Measurements from ENCODE around the gene PCNP. TPM values are rescaled to one million over a fixed set of nuclear protein-coding genes. Genes with fewer than 3 reads are reported as not detected.

Gene PCNP
- polyA plus RNA-seq, 1 donor (not counting 4 experiments of a cell fraction or from before 2014, with no cell fraction given) = 97.8 TPM

- H3K79me2 ChIP-seq (ENCODE audit: control insufficient read depth, insufficient read depth, low read length) = no peaks in the 10 kb centered on the region
- H3K4me2 ChIP-seq (ENCODE audit: control insufficient read depth, extremely low read depth, insufficient read depth, low read depth, low read length) = no peak overlapping the region
- H3K9me3 ChIP-seq (ENCODE audit: control insufficient read depth, low read depth, low read length) = no peaks in the 10 kb centered on the region
- H3K36me3 ChIP-seq (ENCODE audit: control insufficient read depth in 2 of 2, extremely low read depth in 1 of 2, insufficient read depth in 2 of 2, low read length in 2 of 2) = no peaks in the 10 kb centered on the region
- no peaks in the 10 kb centered on the region for H3K9me1 ChIP-seq (ENCODE audit: control insufficient read depth, extremely low read depth, insufficient read depth, low read length)
- H3K4me3 ChIP-seq (ENCODE audit: control insufficient read depth in 2 of 3, extremely low read depth in 1 of 3, insufficient read depth in 2 of 3, low read depth in 1 of 3, low read length in 3 of 3) = no peak overlapping the region
- no peak overlapping the region for H3K27ac ChIP-seq (ENCODE audit: control insufficient read depth, insufficient read depth, low read length)
- no peaks in the 10 kb centered on the region for H3K4me1 ChIP-seq (ENCODE audit: control insufficient read depth, extremely low read depth, insufficient read depth, low read length)
- TF ChIP-seq EZH2 (IDR thresholded peaks at IDR 0.05; ENCODE audit: low read length) = no peak
- TF ChIP-seq CTCF (optimal IDR thresholded peaks at IDR 0.05 in 1 of 3, IDR thresholded peaks at IDR 0.05 in 1 of 3, conservative IDR thresholded peaks at IDR 0.05 in 1 of 3; ENCODE audit: extremely low read depth in 1 of 3, insufficient read depth in 2 of 3, low read length in 3 of 3) = no peak
- no peak overlapping the region for H3K9ac ChIP-seq (ENCODE audit: control insufficient read depth, extremely low read depth, insufficient read depth, low read length)
- no peak overlapping the region for H2AFZ ChIP-seq (ENCODE audit: control insufficient read depth, low read length)
- DNase-seq (ENCODE audit: low read depth, low spot score) = no peak
- H4K20me1 ChIP-seq (ENCODE audit: control insufficient read depth, extremely low read depth, insufficient read depth, low read length) = no peaks in the 10 kb centered on the region
- FAIRE-seq = no peak
- dilution Hi-C loops (cut with MboI; ENCODE audit: extremely low pct_ligation_motif_present, low sequenced_read_pairs) = no loop called here
- H3K27me3 ChIP-seq (ENCODE audit: control insufficient read depth, extremely low read depth, insufficient read depth, low read length) = no peaks in the 10 kb centered on the region
Observed at GRCh38 chr3:101617478-101617877, 43.5 kb downstream of the PCNP start.

GRCh38 chr3:101618726-101619125 lies 44.7 kb downstream of the PCNP start:
- Histone ChIP-seq H3K9me1 (ENCODE audit: control insufficient read depth, extremely low read depth, insufficient read depth, low read length) (no peaks in the 10 kb centered on the region), H3K9me3 (ENCODE audit: control insufficient read depth, low read depth, low read length) (no peaks in the 10 kb centered on the region), H3K9ac (ENCODE audit: control insufficient read depth, extremely low read depth, insufficient read depth, low read length) (no peak overlapping the region), H3K27me3 (ENCODE audit: control insufficient read depth, extremely low read depth, insufficient read depth, low read length) (no peaks in the 10 kb centered on the region), H3K4me3 (ENCODE audit: control insufficient read depth in 2 of 3, extremely low read depth in 1 of 3, insufficient read depth in 2 of 3, low read depth in 1 of 3, low read length in 3 of 3) (no peak overlapping the region), H3K36me3 (ENCODE audit: control insufficient read depth in 2 of 2, extremely low read depth in 1 of 2, insufficient read depth in 2 of 2, low read length in 2 of 2) (no peaks in the 10 kb centered on the region), H3K4me1 (ENCODE audit: control insufficient read depth, extremely low read depth, insufficient read depth, low read length) (no peaks in the 10 kb centered on the region), H3K79me2 (ENCODE audit: control insufficient read depth, insufficient read depth, low read length) (no peaks in the 10 kb centered on the region), H2AFZ (ENCODE audit: control insufficient read depth, low read length) (no peak overlapping the region), H3K27ac (ENCODE audit: control insufficient read depth, insufficient read depth, low read length) (no peak overlapping the region), H4K20me1 (ENCODE audit: control insufficient read depth, extremely low read depth, insufficient read depth, low read length) (no peaks in the 10 kb centered on the region), H3K4me2 (ENCODE audit: control insufficient read depth, extremely low read depth, insufficient read depth, low read depth, low read length) (no peak overlapping the region)
- no peak for FAIRE-seq
- DNase-seq (ENCODE audit: low read depth, low spot score) = no peak
- no peak for TF ChIP-seq EZH2 (IDR thresholded peaks at IDR 0.05; ENCODE audit: low read length)
- no peak for TF ChIP-seq CTCF (optimal IDR thresholded peaks at IDR 0.05 in 1 of 3, IDR thresholded peaks at IDR 0.05 in 1 of 3, conservative IDR thresholded peaks at IDR 0.05 in 1 of 3; ENCODE audit: extremely low read depth in 1 of 3, insufficient read depth in 2 of 3, low read length in 3 of 3)
- dilution Hi-C loops (cut with MboI; ENCODE audit: extremely low pct_ligation_motif_present, low sequenced_read_pairs) = no loop called here

Measured in keratinocyte (primary cell).